GM12878 (cell line): ENCODE results near the gene MAGT1. TPM values are rescaled to one million over a fixed set of nuclear protein-coding genes. Genes with fewer than 3 reads are reported as not detected.

Experiments
- ATF2 ChIP-seq: IDR thresholded peaks from 2 replicates; pipeline ENCODE4 v1.6.1; 2012; ENCODE audit warnings: low read length, inconsistent platforms
- CHD2 ChIP-seq: IDR thresholded peaks from 2 replicates; pipeline ENCODE4 v1.6.1; 2011; ENCODE audit warnings: low read depth, low read length, improper control_type of control experiment, borderline replicate concordance
- CREM ChIP-seq: IDR thresholded peaks from 2 replicates; pipeline ENCODE4 v1.6.1; 2014; ENCODE audit warnings: antibody characterized with exemption, low read depth
- EGR1 ChIP-seq, 2 experiments: IDR thresholded peaks; 1 replicate in 1 of 2; 2 replicates in 1 of 2; pipeline ENCODE4 v1.6.1; 2011 to 2012; ENCODE audit warnings: low read depth in 2 of 2, low read length in 2 of 2, borderline replicate concordance in 1 of 2, mild to moderate bottlenecking in 1 of 2, moderate library complexity in 1 of 2
- HDGF ChIP-seq: fragments of 450-650 bp; IDR thresholded peaks from 2 replicates; pipeline ENCODE4 v1.6.1; 2016; ENCODE audit warnings: antibody characterized with exemption
- PAX8 ChIP-seq: fragments of 450-650 bp; IDR thresholded peaks from 2 replicates; pipeline ENCODE4 v1.6.1; 2017; ENCODE audit warnings: mild to moderate bottlenecking, moderate library complexity
- PML ChIP-seq: IDR thresholded peaks from 2 replicates; pipeline ENCODE4 v1.6.1; 2012; ENCODE audit warnings: low read length, inconsistent platforms
- POLR2A ChIP-seq: IDR thresholded peaks from 2 replicates; pipeline ENCODE4 v1.6.1; 2011; ENCODE audit warnings: low read depth, mild to moderate bottlenecking, low read length
- POU2F2 ChIP-seq: IDR thresholded peaks from 3 replicates; pipeline ENCODE4 v1.6.1; 2011; ENCODE audit warnings: low read depth, mild to moderate bottlenecking, low read length, borderline replicate concordance
- RAD21 ChIP-seq: IDR thresholded peaks from 2 replicates; pipeline ENCODE4 v1.6.1; 2011; ENCODE audit warnings: mild to moderate bottlenecking, low read depth, low read length, moderate library complexity; ENCODE audit not compliant: insufficient read depth
- SMAD1 ChIP-seq: fragments of 450-650 bp; IDR thresholded peaks from 2 replicates; pipeline ENCODE4 v1.6.1; 2018; ENCODE audit warnings: mild to moderate bottlenecking, low read depth; ENCODE audit not compliant: partially characterized antibody
- SMARCA5 ChIP-seq: fragments of 450-650 bp; IDR thresholded peaks from 2 replicates; pipeline ENCODE4 v1.6.1; 2017; ENCODE audit warnings: mild to moderate bottlenecking
- SMC3 ChIP-seq: IDR thresholded peaks from 2 replicates; pipeline ENCODE4 v1.6.1; 2011; ENCODE audit warnings: low read length, improper control_type of control experiment, borderline replicate concordance
- SP1 ChIP-seq: IDR thresholded peaks from one replicate; pipeline ENCODE4 v1.6.1; 2011; ENCODE audit warnings: low read depth, low read length
- TCF12 ChIP-seq: IDR thresholded peaks from 2 replicates; pipeline ENCODE4 v1.6.1; 2011; ENCODE audit warnings: low read depth, mild to moderate bottlenecking, low read length
- TCF7 ChIP-seq: IDR thresholded peaks from 2 replicates; pipeline ENCODE4 v1.6.1; 2014; ENCODE audit warnings: antibody characterized with exemption, borderline replicate concordance
- USF1 ChIP-seq: IDR thresholded peaks from 2 replicates; pipeline ENCODE4 v1.6.1; 2011; ENCODE audit warnings: borderline replicate concordance, low read depth, mild to moderate bottlenecking, moderate library complexity, mixed read lengths, low read length; ENCODE audit not compliant: insufficient read depth; ENCODE audit errors: extremely low read length
- YY1 ChIP-seq: IDR thresholded peaks from 2 replicates; pipeline ENCODE4 v1.6.1; 2011; ENCODE audit warnings: low read depth, mild to moderate bottlenecking, low read length
- ZNF687 ChIP-seq: fragments of 450-650 bp; IDR thresholded peaks from 2 replicates; pipeline ENCODE4 v1.6.1; 2017; ENCODE audit warnings: mild to moderate bottlenecking, moderate library complexity
- polyA plus RNA-seq, 11 experiments: library from polyadenylated mRNA; depleted of rRNA in 4 of 11; unstranded in 6 of 11; stranded (reverse) in 5 of 11; fragments of >200 nt; fragmentation: Nextera tagmentation in 4 of 11; fragmentation: Illumina TruSeq in 1 of 11; extraction: Ambion mirVana in 4 of 11; extraction: Trizol in 1 of 11; gene quantifications; 1 replicate in 1 of 11; 2 replicates in 10 of 11; pipeline versions ENCODE4 v1.2.1 to v1.2.3, GENCODE V29; 2011 to 2016; ENCODE audit warnings: inconsistent platforms in 2 of 11, missing spikeins in 2 of 11, low read depth in 1 of 11
- total RNA-seq, 4 experiments: library from RNA; depleted of rRNA in 3 of 4; stranded (reverse); fragments of >200 nt in 3 of 4; fragmentation: Illumina TruSeq in 1 of 4; extraction: Trizol in 1 of 4; gene quantifications; 2 replicates each; pipeline versions ENCODE4 v1.2.1 to v1.2.3, GENCODE V29; 2013 to 2021
- TF ChIP-seq, protein P1 (sequence below): fragments of 450-650 bp; conservative IDR thresholded peaks from 2 replicates; pipeline ENCODE4 v1.6.1; 2017; ENCODE audit warnings: mild to moderate bottlenecking, moderate library complexity

MAGT1 gene
- total and polyA plus RNA-seq, 10 of the 15 experiments (the other 5 are each of a cell fraction or from before 2014, with no cell fraction given) = 28.0 to 59.1 (median 47.9) TPM

GRCh38 chrX:77894921-77895886 lies at the start of gene MAGT1 (continued):
- TF ChIP-seq ATF2 = peak; percentile 68; the same call in 1 of the 2 replicates
- TF ChIP-seq SMC3 = no peak
- TF ChIP-seq SMAD1 = no peak
- peak; percentile 82 for TF ChIP-seq SP1
- peak; percentile 98 for TF ChIP-seq POLR2A
- TF ChIP-seq POU2F2 = peak; percentile 80; the same call in 2 of the 3 replicates
- TF ChIP-seq YY1 = peak; percentile 85
- TF ChIP-seq RAD21 = 0 out of 2 replicates have a peak, but pooled peaks have one; percentile 1
- TF ChIP-seq CHD2 = peak; percentile 38; the same call in 1 of the 2 replicates
- no peak for TF ChIP-seq USF1
- TF ChIP-seq PML = peak; percentile 67; the same call in 1 of the 2 replicates
- no peak for TF ChIP-seq ZNF687
- peak in 1 of 2 experiments; percentile 15; a peak in 1 of 3 replicates for TF ChIP-seq EGR1 (IDR thresholded peaks at IDR 0.05; ENCODE audit: borderline replicate concordance in 1 of 2, low read depth in 2 of 2, low read length in 2 of 2)
- TF ChIP-seq CREM = peak; percentile 88
- peak; percentile 58; the same call in 1 of the 2 replicates for TF ChIP-seq TCF12
- TF ChIP-seq SMARCA5 = 0 out of 2 replicates have a peak, but pooled peaks have one; percentile 73
- TF ChIP-seq TCF7 = no peak
- no peak for TF ChIP-seq HDGF
- TF ChIP-seq, protein P1, sequence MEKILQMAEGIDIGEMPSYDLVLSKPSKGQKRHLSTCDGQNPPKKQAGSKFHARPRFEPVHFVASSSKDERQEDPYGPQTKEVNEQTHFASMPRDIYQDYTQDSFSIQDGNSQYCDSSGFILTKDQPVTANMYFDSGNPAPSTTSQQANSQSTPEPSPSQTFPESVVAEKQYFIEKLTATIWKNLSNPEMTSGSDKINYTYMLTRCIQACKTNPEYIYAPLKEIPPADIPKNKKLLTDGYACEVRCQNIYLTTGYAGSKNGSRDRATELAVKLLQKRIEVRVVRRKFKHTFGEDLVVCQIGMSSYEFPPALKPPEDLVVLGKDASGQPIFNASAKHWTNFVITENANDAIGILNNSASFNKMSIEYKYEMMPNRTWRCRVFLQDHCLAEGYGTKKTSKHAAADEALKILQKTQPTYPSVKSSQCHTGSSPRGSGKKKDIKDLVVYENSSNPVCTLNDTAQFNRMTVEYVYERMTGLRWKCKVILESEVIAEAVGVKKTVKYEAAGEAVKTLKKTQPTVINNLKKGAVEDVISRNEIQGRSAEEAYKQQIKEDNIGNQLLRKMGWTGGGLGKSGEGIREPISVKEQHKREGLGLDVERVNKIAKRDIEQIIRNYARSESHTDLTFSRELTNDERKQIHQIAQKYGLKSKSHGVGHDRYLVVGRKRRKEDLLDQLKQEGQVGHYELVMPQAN = no peak; the same call in 1 of the 2 replicates
- 0 out of 2 replicates have a peak, but pooled peaks have one; percentile 57 for TF ChIP-seq PAX8
